Pancreas (tissue), 10 donors: ENCODE results near the gene POGZ. TPM values are rescaled to one million over a fixed set of nuclear protein-coding genes. Genes with fewer than 3 reads are reported as not detected.

ENCODE experiments used
- ATAC-seq, 4 donors: fragments of 200-7000 bp; cut with Tn5 transposase; one replicate each; pipeline versions ENCODE4 v1.8.0 to v1.9.1; 2020; ENCODE audit warnings: mild to moderate bottlenecking in 4 of 4, moderate library complexity in 4 of 4
- DNase-seq, 6 donors: peaks; one replicate each; pipeline ENCODE4 v3.0.0-alpha.2; 2020
- FAIRE-seq: peaks from 2 replicates; lab custom pipeline; 2012; peaks lifted over from hg19 to GRCh38; lab: Jason Lieb, UNC
- H3K27ac ChIP-seq, 4 donors: fragments of 200-600 bp; sonication (generic); 1 replicate in 3 of 4; 2 replicates in 1 of 4; pipeline versions ENCODE4 v1.5.0 to v1.8.0; 2020
- H3K27me3 ChIP-seq, 4 donors: fragments of 200-600 bp; one replicate each; pipeline ENCODE4 v1.8.0; 2021
- H3K36me3 ChIP-seq, 3 donors: fragments of 200-600 bp; sonication (generic) in 1 of 3; one replicate each; pipeline versions ENCODE4 v1.5.0 to v1.8.0; 2020 to 2021
- H3K4me1 ChIP-seq, 3 donors: fragments of 200-600 bp; one replicate each; pipeline ENCODE4 v1.8.0; 2021
- H3K4me3 ChIP-seq, 4 donors: fragments of 200-600 bp; sonication (generic) in 2 of 4; one replicate each; pipeline versions ENCODE4 v1.5.0 to v1.8.0; 2020 to 2021
- H3K9me3 ChIP-seq, 4 donors: fragments of 200-600 bp; one replicate each; pipeline ENCODE4 v1.8.0; 2021
- CTCF ChIP-seq, 4 donors: fragments of 200-600 bp; sonication (generic) in 3 of 4; IDR thresholded peaks; one replicate each; pipeline versions ENCODE4 v1.5.0 to v1.8.0; 2021; ENCODE audit warnings: antibody characterized with exemption in 4 of 4
- WGBS, 2 donors: extraction: QIAGEN DNeasy Blood & Tissue Kit; methylation state at CpG; one replicate each; pipeline ENCODE4 v1.1.7; 2013; 5-methylcytosine and 5-hydroxymethylcytosine counted together
- intact Hi-C, 3 donors: fragments of 100-400 bp; cut with DNase I; formaldehyde crosslinking; loops; one replicate each; pipeline versions ENCODE4 v1.11.1 to v1.14.2; 2022
- polyA plus RNA-seq, 2 donors: library from polyadenylated mRNA; stranded (reverse); fragments of 200-250 nt; gene quantifications; one replicate each; pipeline ENCODE4 v1.2.3, GENCODE V29; 2013
- total RNA-seq, 6 donors: library from RNA; stranded (reverse); fragmentation: NEBNext Ultra II Directional in 4 of 6; extraction: Animal tissue kit (Norgen Biotek cat#: 25700) in 4 of 6; gene quantifications; one replicate each; pipeline versions ENCODE4 v1.2.1 to v1.2.4, GENCODE V29; 2021 to 2023
- donor health status: healthy with polysubstance abuse.
- donor health status: DM: no; HTN: no; CAD: no; lungs with moderate emphysema.
- donor health status: DM: no; HTN: no; CAD: no.
- donor health status: control.
- donor health status: control.
- donor health status: Bipolar disorder and iron deficiency.
- donor health status: DM: yes; HTN: yes; CAD: no.
- donor health status: DM: no; HTN: no; CAD: no.
- donor health status: DM: no; HTN: no; CAD: no.
- donor health status: DM: yes; HTN: yes; CAD: no.

Gene POGZ
- total and polyA plus RNA-seq, 8 donors = 24.5 to 61.0 (median 32.4) TPM

GRCh38 chr1:151370211-151370911 is 88.9 kb downstream of the POGZ start:
- Histone ChIP-seq H3K27ac (no peak overlapping the region), H3K4me3 (no peak overlapping the region), H3K27me3 (no peaks in the 10 kb centered on the region), H3K36me3 (no peaks in the 10 kb centered on the region), H3K4me1 (peaks cover 13 to 21% (median 15%) of the 10 kb centered on the region in 3 donors), H3K9me3 (no peaks in the 10 kb centered on the region)
- no peak for FAIRE-seq
- no peak for ATAC-seq
- no peak for DNase-seq
- intact Hi-C loops = no loop called here
- WGBS, 2 donors = 75 to 76% methylated on average over 6 of the region's 6 CpGs
- TF ChIP-seq CTCF (IDR thresholded peaks at IDR 0.05) = no peak

DNA sequence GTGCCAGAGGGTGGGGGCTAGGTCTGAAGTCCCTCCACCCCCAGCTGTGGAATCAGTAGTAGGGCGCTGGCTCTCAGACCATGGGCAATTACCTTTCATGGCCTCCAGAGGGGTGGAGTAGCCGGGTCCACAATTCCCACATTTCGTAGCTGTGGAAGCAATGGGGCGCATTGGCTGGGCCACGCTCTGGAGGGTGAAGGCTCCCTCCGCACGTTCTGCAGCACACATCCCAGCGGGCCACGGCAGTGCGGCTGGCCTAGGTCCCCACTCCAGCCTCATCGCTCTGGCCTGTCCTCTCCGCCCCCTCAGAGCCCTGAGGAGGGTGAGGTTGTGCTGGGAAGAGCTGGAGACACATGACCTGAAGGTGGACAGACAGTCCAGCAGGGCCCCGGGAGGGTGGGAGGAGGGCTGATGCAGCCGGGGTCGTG is 89.7 kb downstream of the POGZ start:
- H3K4me3 ChIP-seq = no peak overlapping the region
- peaks cover 0 to 4% (median 0%) of the 10 kb centered on the region in 3 donors for H3K36me3 ChIP-seq
- no peak for TF ChIP-seq CTCF (IDR thresholded peaks at IDR 0.05)
- no peak for ATAC-seq
- no peak for FAIRE-seq
- H3K4me1 ChIP-seq = peaks cover 13 to 21% (median 15%) of the 10 kb centered on the region in 3 donors
- peak in 1 of 6 donors; percentile 60 for DNase-seq
- no peaks in the 10 kb centered on the region for H3K27me3 ChIP-seq
- H3K9me3 ChIP-seq = no peaks in the 10 kb centered on the region
- no peak overlapping the region for H3K27ac ChIP-seq
- 89% methylated on average over 15 of the region's 15 CpGs for whole genome bisulfite sequencing, 2 donors
- intact Hi-C loops = no loop called here

- ATAC-seq (no peak), DNase-seq (no peak), FAIRE-seq (no peak)
- H3K36me3 ChIP-seq = peaks cover 0 to 8% (median 0%) of the 10 kb centered on the region in 3 donors
- 92 to 95% methylated on average over 7 of the region's 7 CpGs for WGBS, 2 donors
- H3K4me3 ChIP-seq = no peak overlapping the region
- no peak overlapping the region for H3K27ac ChIP-seq
- peaks cover 13 to 21% (median 15%) of the 10 kb centered on the region in 3 donors for H3K4me1 ChIP-seq
- intact Hi-C loops = no loop called here
- H3K27me3 ChIP-seq = no peaks in the 10 kb centered on the region
- H3K9me3 ChIP-seq = no peaks in the 10 kb centered on the region
- TF ChIP-seq CTCF (IDR thresholded peaks at IDR 0.05) = no peak
These were observed 90.0 kb downstream of the POGZ start for GRCh38 chr1:151369302-151369610.

- ATAC-seq = no peak
- WGBS, 2 donors = 91 to 95% methylated on average over 18 to 20 of the region's 20 CpGs
- peaks cover 0 to 9% (median 0%) of the 10 kb centered on the region in 3 donors for H3K36me3 ChIP-seq
- TF ChIP-seq CTCF (IDR thresholded peaks at IDR 0.05) = no peak
- DNase-seq = peak in 1 of 6 donors; percentile 56
- H3K4me1 ChIP-seq = peaks cover 13 to 21% (median 15%) of the 10 kb centered on the region in 3 donors
- H3K4me3 ChIP-seq = no peak overlapping the region
- intact Hi-C loops = no loop called here
- H3K9me3 ChIP-seq = no peaks in the 10 kb centered on the region
- H3K27me3 ChIP-seq = no peaks in the 10 kb centered on the region
- H3K27ac ChIP-seq = no peak overlapping the region
- FAIRE-seq = no peak
These were observed 90.6 kb downstream of the POGZ start for GRCh38 chr1:151368393-151369301.
